Adrenal gland (tissue), 12 donors: ENCODE data around the gene STING1. TPM values are rescaled to one million over a fixed set of nuclear protein-coding genes. Genes with fewer than 3 reads are reported as not detected.

Experiments
- DNase-seq, 7 donors: peaks; one replicate each; pipeline ENCODE4 v3.0.0-alpha.2; 2019 to 2020
- H3K27ac ChIP-seq, 5 donors: fragments of 200-600 bp; sonication (generic) in 4 of 5; 1 replicate in 3 of 5; 2 replicates in 2 of 5; pipeline versions ENCODE4 v1.5.1 to v1.8.0; 2016 to 2020; ENCODE audit warnings: mild to moderate bottlenecking in 1 of 5
- H3K27me3 ChIP-seq: fragments of 200-600 bp; 2 replicates; pipeline ENCODE4 v1.8.0; 2021
- H3K36me3 ChIP-seq, 2 donors: fragments of 200-600 bp; replicated peaks in 1 of 2; 1 replicate in 1 of 2; 2 replicates in 1 of 2; pipeline versions ENCODE4 v1.5.1 to v1.8.0; 2018 to 2022
- H3K4me1 ChIP-seq, 2 donors: fragments of 200-600 bp; replicated peaks in 1 of 2; 1 replicate in 1 of 2; 2 replicates in 1 of 2; pipeline versions ENCODE4 v1.5.1 to v1.8.0; 2018 to 2021
- H3K4me3 ChIP-seq, 4 donors: fragments of 200-600 bp; sonication (generic) in 3 of 4; one replicate each; pipeline ENCODE4 v1.5.1; 2016 to 2018
- H3K9me3 ChIP-seq, 3 donors: fragments of 200-600 bp; sonication (generic) in 1 of 3; replicated peaks in 1 of 3; 1 replicate in 2 of 3; 2 replicates in 1 of 3; pipeline versions ENCODE4 v1.5.1 to v1.8.0; 2016 to 2021
- CTCF ChIP-seq, 6 experiments: fragments of 450-650 bp in 4 of 6; fragments of 200-600 bp in 2 of 6; sonication (generic) in 1 of 6; IDR thresholded peaks; 1 replicate in 5 of 6; 2 replicates in 1 of 6; pipeline versions ENCODE4 v1.5.1 to v1.8.0; 2016 to 2021; ENCODE audit warnings: antibody characterized with exemption in 6 of 6, mild to moderate bottlenecking in 2 of 6, moderate library complexity in 1 of 6
- POLR2A ChIP-seq, 2 donors: fragments of 450-650 bp; IDR thresholded peaks; one replicate each; pipeline ENCODE4 v1.6.1; 2017; ENCODE audit warnings: antibody characterized with exemption in 2 of 2, mild to moderate bottlenecking in 2 of 2, moderate library complexity in 1 of 2
- WGBS, 4 donors: extraction: QIAGEN DNeasy Blood & Tissue Kit in 2 of 4; methylation state at CpG; one replicate each; pipeline versions ENCODE4 v1.1.5 to v1.1.7; 2013 to 2017; 5-methylcytosine and 5-hydroxymethylcytosine counted together
- intact Hi-C, 2 donors: fragments of 100-400 bp; cut with DNase I; formaldehyde crosslinking; loops; one replicate each; pipeline versions ENCODE4 v1.14.1 to v1.15.0; 2022 to 2023
- polyA plus RNA-seq, 3 donors: library from polyadenylated mRNA; stranded (reverse); fragments of 200-250 nt in 2 of 3; fragments of 350-450 nt in 1 of 3; fragmentation: Illumina TruSeq in 1 of 3; extraction: RNeasy Lipid Tissue Mini Kit (QIAGEN cat#74804) in 1 of 3; gene quantifications; one replicate each; pipeline ENCODE4 v1.2.3, GENCODE V29; 2013 to 2014
- total RNA-seq, 9 donors: library from RNA; depleted of rRNA in 4 of 9; stranded (reverse); fragments of >200 nt in 4 of 9; fragments of 120-200 nt in 1 of 9; fragmentation: NEBNext Ultra II Directional in 1 of 9; extraction: Animal tissue kit (Norgen Biotek cat#: 25700) in 1 of 9; gene quantifications; one replicate each; pipeline versions ENCODE4 v1.1.0 to v1.2.4, GENCODE V29; 2013 to 2023
- donor health status: healthy with polysubstance abuse.
- donor health status: Bipolar disorder and iron deficiency.
- donor health status: DM: yes; HTN: yes; CAD: no.
- donor health status: DM: no; HTN: no; CAD: no.
- donor health status: DM: no; HTN: no; CAD: no.
- donor health status: DM: yes; HTN: yes; CAD: no.

Gene STING1
- total and polyA plus RNA-seq, 12 donors, result 10.9 to 63.9 (median 32.4) TPM

DNA sequence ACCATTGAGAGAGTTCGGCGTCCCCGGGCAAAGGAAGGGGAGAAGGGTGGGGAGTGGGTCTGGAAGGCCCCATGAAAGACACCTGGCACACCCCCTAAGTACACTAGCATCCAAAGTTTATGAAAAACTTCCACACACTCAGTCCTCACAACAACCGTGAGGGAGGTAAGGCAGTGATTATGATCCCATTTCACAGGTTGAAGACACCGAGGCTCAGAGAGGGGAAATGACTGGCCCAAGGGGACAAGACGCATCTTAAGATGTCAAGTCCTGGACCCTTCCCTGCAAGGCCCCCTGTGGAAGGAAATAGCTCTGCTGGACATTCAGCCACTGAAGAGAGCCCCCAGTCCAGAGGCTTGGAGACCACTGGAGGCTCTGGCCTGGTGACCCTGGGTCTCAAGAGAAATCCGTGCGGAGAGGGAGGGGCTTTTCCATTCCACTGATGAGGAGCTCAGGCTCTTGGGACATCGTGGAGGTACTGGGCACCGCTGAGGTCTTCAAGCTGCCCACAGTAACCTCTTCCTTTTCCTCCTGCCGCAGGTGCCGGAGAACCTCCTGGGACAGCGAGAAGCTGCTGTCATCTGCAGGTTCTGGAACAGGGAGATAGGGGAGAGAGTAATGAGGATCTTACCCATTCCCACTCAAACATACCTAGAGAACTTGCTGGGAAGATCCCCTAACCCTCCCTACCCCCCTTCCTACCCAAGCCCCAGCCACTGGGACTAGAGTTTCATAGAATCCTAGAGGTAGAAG is 6.5 kb downstream of the STING1 start:
- Histone ChIP-seq H3K27ac (no peak overlapping the region), H3K9me3 (no peaks in the 10 kb centered on the region), H3K4me3 (no peak overlapping the region), H3K27me3 (no peaks in the 10 kb centered on the region), H3K36me3 (peaks cover 0 to 26% of the 10 kb centered on the region in 2 donors), H3K4me1 (peaks cover 0 to 4% of the 10 kb centered on the region in 2 donors)
- intact Hi-C loops, result no loop called here
- TF ChIP-seq POLR2A (IDR thresholded peaks at IDR 0.05), result no peak
- TF ChIP-seq CTCF (IDR thresholded peaks at IDR 0.05), result no peak
- DNase-seq, result no peak
- 81 to 88% (median 83%) methylated on average over 11 to 13 of the region's 13 CpGs for WGBS, 4 donors

- WGBS, 4 donors, result 42 to 53% (median 50%) methylated on average over 12 to 13 of the region's 13 CpGs
- intact Hi-C loops, result no loop called here
- Histone ChIP-seq H3K4me1 (no peaks in the 10 kb centered on the region), H3K9me3 (no peaks in the 10 kb centered on the region), H3K4me3 (no peak overlapping the region), H3K36me3 (peaks cover 0 to 26% of the 10 kb centered on the region in 2 donors), H3K27ac (no peak overlapping the region), H3K27me3 (no peaks in the 10 kb centered on the region)
- DNase-seq, result peak in 1 of 7 donors; percentile 10
- no peak for TF ChIP-seq CTCF (IDR thresholded peaks at IDR 0.05)
- no peak for TF ChIP-seq POLR2A (IDR thresholded peaks at IDR 0.05)
Observed at GRCh38 chr5:139474890-139475791, 7.4 kb downstream of the STING1 start.

- Histone ChIP-seq H3K4me1 (no peaks in the 10 kb centered on the region), H3K27me3 (no peaks in the 10 kb centered on the region), H3K36me3 (peaks cover 0 to 26% of the 10 kb centered on the region in 2 donors), H3K4me3 (no peak overlapping the region), H3K9me3 (no peaks in the 10 kb centered on the region), H3K27ac (peak overlapping the region in 2 of 5 donors; percentile 24 to 34)
- TF ChIP-seq POLR2A (IDR thresholded peaks at IDR 0.05) (no peak), CTCF (IDR thresholded peaks at IDR 0.05) (no peak)
- 65 to 75% (median 69%) methylated on average over 2 of the region's 2 CpGs for WGBS, 4 donors
- DNase-seq, result no peak
- intact Hi-C loops, result no loop called here
Observed at GRCh38 chr5:139473565-139473964, 9.0 kb downstream of the STING1 start.

- Histone ChIP-seq H3K9me3 (no peaks in the 10 kb centered on the region), H3K27ac (peak overlapping the region in 2 of 5 donors; percentile 1 to 34), H3K4me3 (no peak overlapping the region), H3K4me1 (no peaks in the 10 kb centered on the region), H3K36me3 (peaks cover 0 to 22% of the 10 kb centered on the region in 2 donors), H3K27me3 (no peaks in the 10 kb centered on the region)
- WGBS, 4 donors, result 61 to 83% (median 70%) methylated on average over 7 to 8 of the region's 8 CpGs
- intact Hi-C loops, result no loop called here
- no peak for DNase-seq
- TF ChIP-seq POLR2A (IDR thresholded peaks at IDR 0.05) (no peak), CTCF (IDR thresholded peaks at IDR 0.05) (no peak)
Observed at GRCh38 chr5:139473105-139473504, 9.5 kb downstream of the STING1 start.
